ENCODE measurements around the gene AFF3.

AFF3 gene

GRCh38 chr2:100019499-100019898 is 122.9 kb downstream of the AFF3 start:
- H3K36me3 ChIP-seq (ENCODE audit: control insufficient read depth, insufficient read depth, low read length): no peaks in the 10 kb centered on the region
- H3K4me1 ChIP-seq (ENCODE audit: control insufficient read depth, insufficient read depth, low read length): peaks cover 3% of the 10 kb centered on the region
- no peak overlapping the region for H3K27ac ChIP-seq (ENCODE audit: low read depth, low read length)
- H3K27me3 ChIP-seq (ENCODE audit: control insufficient read depth, insufficient read depth, low read length): no peaks in the 10 kb centered on the region
- no peak overlapping the region for H3K9ac ChIP-seq (ENCODE audit: low read length)
- H3K4me3 ChIP-seq (ENCODE audit: low read length): no peak overlapping the region

DNA sequence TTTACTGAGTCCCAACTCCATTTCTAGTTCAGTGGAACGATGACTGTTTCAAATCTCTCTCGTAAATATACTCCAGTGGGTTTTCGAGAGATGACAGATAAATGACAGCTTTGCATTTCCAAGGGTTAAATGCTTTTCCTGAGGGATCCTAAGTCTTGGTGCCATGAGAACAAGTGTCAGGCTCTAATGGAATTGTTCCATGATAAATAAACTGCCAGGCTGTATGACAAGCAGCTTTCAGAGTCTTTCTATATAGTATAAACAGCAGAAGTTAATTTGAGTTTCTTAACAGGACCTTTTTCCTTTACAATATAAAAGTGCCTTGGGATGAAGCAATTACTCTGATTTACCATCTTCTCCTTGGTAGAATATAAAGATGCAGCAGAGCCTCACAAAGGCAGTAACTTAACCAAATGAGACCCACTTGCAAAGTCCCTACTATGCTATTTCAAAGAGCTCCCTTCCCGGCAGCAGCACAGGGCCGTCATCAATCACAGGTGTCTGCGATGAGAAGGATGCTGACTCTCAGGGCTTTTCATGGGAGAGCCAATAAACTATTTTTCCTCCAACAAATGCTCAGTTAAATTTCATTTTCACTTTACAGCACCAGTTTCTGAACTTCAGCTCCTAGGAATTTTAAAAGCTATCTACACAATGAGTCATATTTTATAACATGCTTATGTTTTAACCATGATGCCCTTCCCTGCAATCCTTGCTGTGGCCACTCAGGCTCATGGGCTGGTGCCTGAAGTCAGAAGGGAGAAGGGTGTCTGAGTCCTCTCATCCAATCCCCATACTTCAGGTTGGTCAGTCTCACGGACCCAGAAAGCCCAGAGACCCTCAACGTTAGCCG is 123.8 kb downstream of the AFF3 start:
- H3K27me3 ChIP-seq (ENCODE audit: control insufficient read depth, insufficient read depth, low read length): no peaks in the 10 kb centered on the region
- H3K27ac ChIP-seq (ENCODE audit: low read depth, low read length): no peak overlapping the region
- peaks cover 3% of the 10 kb centered on the region for H3K4me1 ChIP-seq (ENCODE audit: control insufficient read depth, insufficient read depth, low read length)
- no peak overlapping the region for H3K4me3 ChIP-seq (ENCODE audit: low read length)
- H3K9ac ChIP-seq (ENCODE audit: low read length): no peak overlapping the region
- no peaks in the 10 kb centered on the region for H3K36me3 ChIP-seq (ENCODE audit: control insufficient read depth, insufficient read depth, low read length)

DNA sequence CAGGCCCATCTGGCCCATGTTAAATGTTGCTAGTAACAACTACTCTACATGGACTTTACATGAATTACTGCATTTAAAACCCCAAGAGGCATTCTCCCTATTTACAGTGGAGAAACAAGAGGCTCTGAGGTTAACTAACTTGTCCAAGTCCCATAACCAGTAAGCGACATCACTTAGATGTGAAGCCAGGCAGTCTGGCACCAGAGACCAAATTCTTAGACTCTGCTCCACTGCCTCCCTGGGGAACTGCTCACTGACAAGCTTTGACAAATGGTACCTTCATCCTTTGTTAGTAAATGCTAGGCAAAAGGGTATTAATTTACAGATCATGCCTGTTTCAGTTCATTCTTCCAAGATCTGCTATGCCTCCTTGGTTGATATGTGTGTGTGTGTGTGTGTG is 124.8 kb downstream of the AFF3 start:
- Histone ChIP-seq H3K4me1 (ENCODE audit: control insufficient read depth, insufficient read depth, low read length) (peaks cover 3% of the 10 kb centered on the region), H3K36me3 (ENCODE audit: control insufficient read depth, insufficient read depth, low read length) (no peaks in the 10 kb centered on the region), H3K4me3 (ENCODE audit: low read length) (no peak overlapping the region), H3K9ac (ENCODE audit: low read length) (no peak overlapping the region), H3K27me3 (ENCODE audit: control insufficient read depth, insufficient read depth, low read length) (no peaks in the 10 kb centered on the region), H3K27ac (ENCODE audit: low read depth, low read length) (no peak overlapping the region)

DNA sequence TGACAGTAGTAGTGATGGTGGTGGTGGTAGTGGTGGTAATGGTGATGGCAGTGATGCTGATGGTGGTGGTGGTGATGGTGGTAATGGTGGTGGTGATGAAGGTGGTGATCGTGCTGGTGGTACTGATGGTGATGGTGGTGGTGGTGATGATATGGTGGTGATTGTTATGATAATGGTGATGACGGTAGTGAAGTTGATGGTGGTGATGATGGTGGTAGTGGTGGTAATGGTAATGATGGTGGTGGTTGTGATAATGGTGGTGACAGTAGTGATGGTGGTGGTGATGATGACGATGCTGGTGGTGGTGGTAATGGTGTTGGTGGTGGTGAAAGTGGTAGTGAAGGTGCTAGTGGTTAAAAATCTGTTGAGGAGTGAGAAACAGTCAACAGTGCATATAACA is 125.6 kb downstream of the AFF3 start:
- no peak overlapping the region for H3K27ac ChIP-seq (ENCODE audit: low read depth, low read length)
- H3K4me1 ChIP-seq (ENCODE audit: control insufficient read depth, insufficient read depth, low read length): peaks cover 5% of the 10 kb centered on the region
- H3K9ac ChIP-seq (ENCODE audit: low read length): no peak overlapping the region
- H3K27me3 ChIP-seq (ENCODE audit: control insufficient read depth, insufficient read depth, low read length): no peaks in the 10 kb centered on the region
- no peaks in the 10 kb centered on the region for H3K36me3 ChIP-seq (ENCODE audit: control insufficient read depth, insufficient read depth, low read length)
- H3K4me3 ChIP-seq (ENCODE audit: low read length): no peak overlapping the region

GRCh38 chr2:100015849-100016248 is 126.5 kb downstream of the AFF3 start:
- Histone ChIP-seq H3K4me3 (ENCODE audit: low read length) (no peak overlapping the region), H3K4me1 (ENCODE audit: control insufficient read depth, insufficient read depth, low read length) (peaks cover 8% of the 10 kb centered on the region), H3K27me3 (ENCODE audit: control insufficient read depth, insufficient read depth, low read length) (no peaks in the 10 kb centered on the region)

GRCh38 chr2:100013892-100014677 is 128.3 kb downstream of the AFF3 start:
- Histone ChIP-seq H3K4me3 (ENCODE audit: low read length) (no peak overlapping the region), H3K27me3 (ENCODE audit: control insufficient read depth, insufficient read depth, low read length) (no peaks in the 10 kb centered on the region), H3K9ac (ENCODE audit: low read length) (no peak overlapping the region), H3K4me1 (ENCODE audit: control insufficient read depth, insufficient read depth, low read length) (peaks cover 16% of the 10 kb centered on the region), H3K36me3 (ENCODE audit: control insufficient read depth, insufficient read depth, low read length) (no peaks in the 10 kb centered on the region), H3K27ac (ENCODE audit: low read depth, low read length) (no peak overlapping the region)

More at GRCh38 chr2:100015849-100016248, 126.5 kb downstream of the AFF3 start:
- Histone ChIP-seq H3K27ac (ENCODE audit: low read depth, low read length) (no peak overlapping the region), H3K36me3 (ENCODE audit: control insufficient read depth, insufficient read depth, low read length) (no peaks in the 10 kb centered on the region), H3K9ac (ENCODE audit: low read length) (no peak overlapping the region)

GRCh38 chr2:100012561-100012960 is 129.8 kb downstream of the AFF3 start:
- Histone ChIP-seq H3K27me3 (ENCODE audit: control insufficient read depth, insufficient read depth, low read length) (no peaks in the 10 kb centered on the region), H3K4me3 (ENCODE audit: low read length) (no peak overlapping the region), H3K4me1 (ENCODE audit: control insufficient read depth, insufficient read depth, low read length) (peaks cover 18% of the 10 kb centered on the region), H3K27ac (ENCODE audit: low read depth, low read length) (no peak overlapping the region), H3K36me3 (ENCODE audit: control insufficient read depth, insufficient read depth, low read length) (no peaks in the 10 kb centered on the region), H3K9ac (ENCODE audit: low read length) (no peak overlapping the region)

DNA sequence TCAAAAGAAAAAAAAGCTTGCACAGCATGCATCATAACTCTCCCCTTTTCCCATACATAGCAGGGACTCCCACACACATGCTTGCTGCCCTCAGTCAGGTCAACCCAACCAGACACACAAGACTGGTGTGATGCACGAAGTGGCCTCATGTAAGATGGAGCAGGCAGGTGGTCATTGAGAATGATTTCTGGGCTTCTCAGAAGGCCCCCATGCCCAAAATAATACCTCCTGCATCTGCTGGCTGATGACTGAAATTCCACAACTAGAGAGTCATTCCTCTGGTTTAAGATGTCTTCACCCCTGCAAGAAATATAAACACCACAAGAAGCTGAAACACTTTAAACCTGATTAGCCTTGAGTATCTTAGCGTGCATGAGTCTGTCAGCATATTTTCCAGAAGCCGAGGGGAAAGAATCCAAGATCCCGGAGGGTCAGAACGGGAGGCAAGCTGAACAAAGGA is 131.1 kb downstream of the AFF3 start:
- Histone ChIP-seq H3K4me3 (ENCODE audit: low read length) (no peak overlapping the region), H3K27ac (ENCODE audit: low read depth, low read length) (no peak overlapping the region), H3K27me3 (ENCODE audit: control insufficient read depth, insufficient read depth, low read length) (no peaks in the 10 kb centered on the region), H3K36me3 (ENCODE audit: control insufficient read depth, insufficient read depth, low read length) (no peaks in the 10 kb centered on the region), H3K9ac (ENCODE audit: low read length) (no peak overlapping the region), H3K4me1 (ENCODE audit: control insufficient read depth, insufficient read depth, low read length) (peaks cover 17% of the 10 kb centered on the region)

DNA sequence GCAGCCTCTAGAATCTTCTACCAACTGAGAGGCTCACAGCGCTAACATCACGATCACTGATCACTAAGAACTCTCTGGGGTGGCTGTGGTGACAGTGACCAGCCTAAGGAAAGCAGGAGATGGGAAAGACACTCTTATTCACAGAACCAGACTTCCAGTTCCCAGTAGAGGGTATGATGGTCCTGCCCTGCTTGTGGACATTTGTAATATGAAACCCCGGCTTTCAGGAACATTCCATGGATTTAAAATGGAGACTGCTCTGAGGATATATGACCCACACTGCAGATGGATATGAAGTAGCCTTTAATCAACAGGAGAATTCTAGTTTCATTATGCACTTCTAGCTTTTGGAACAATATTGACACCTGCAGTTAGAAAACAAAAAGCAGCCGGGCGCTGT is 131.8 kb downstream of the AFF3 start:
- no peak overlapping the region for H3K9ac ChIP-seq (ENCODE audit: low read length)
- H3K27ac ChIP-seq (ENCODE audit: low read depth, low read length): no peak overlapping the region
- H3K4me3 ChIP-seq (ENCODE audit: low read length): no peak overlapping the region
- H3K27me3 ChIP-seq (ENCODE audit: control insufficient read depth, insufficient read depth, low read length): no peaks in the 10 kb centered on the region
- no peaks in the 10 kb centered on the region for H3K36me3 ChIP-seq (ENCODE audit: control insufficient read depth, insufficient read depth, low read length)
- H3K4me1 ChIP-seq (ENCODE audit: control insufficient read depth, insufficient read depth, low read length): peaks cover 17% of the 10 kb centered on the region

DNA sequence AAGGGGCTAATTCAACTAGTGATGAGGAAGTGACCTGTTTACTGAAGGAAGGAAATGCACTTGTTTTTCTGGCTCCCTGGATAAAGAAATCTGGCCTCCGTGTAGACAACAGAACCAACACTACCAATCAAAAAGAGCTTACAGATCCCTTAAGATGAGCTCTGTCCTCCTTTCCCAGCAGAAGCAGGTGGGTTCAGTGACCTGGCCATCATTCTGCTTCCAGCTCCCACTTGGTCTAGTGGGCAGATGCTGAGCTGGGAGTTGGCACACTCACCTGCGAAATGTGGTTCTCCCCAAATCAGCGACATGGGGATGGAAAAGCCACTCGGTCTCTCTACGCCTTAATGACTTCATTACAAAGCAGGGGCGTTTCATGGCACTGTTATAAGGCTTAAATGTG is 132.6 kb downstream of the AFF3 start:
- Histone ChIP-seq H3K4me3 (ENCODE audit: low read length) (no peak overlapping the region), H3K36me3 (ENCODE audit: control insufficient read depth, insufficient read depth, low read length) (no peaks in the 10 kb centered on the region), H3K27ac (ENCODE audit: low read depth, low read length) (no peak overlapping the region), H3K4me1 (ENCODE audit: control insufficient read depth, insufficient read depth, low read length) (peaks cover 17% of the 10 kb centered on the region), H3K9ac (ENCODE audit: low read length) (no peak overlapping the region), H3K27me3 (ENCODE audit: control insufficient read depth, insufficient read depth, low read length) (no peaks in the 10 kb centered on the region)

DNA sequence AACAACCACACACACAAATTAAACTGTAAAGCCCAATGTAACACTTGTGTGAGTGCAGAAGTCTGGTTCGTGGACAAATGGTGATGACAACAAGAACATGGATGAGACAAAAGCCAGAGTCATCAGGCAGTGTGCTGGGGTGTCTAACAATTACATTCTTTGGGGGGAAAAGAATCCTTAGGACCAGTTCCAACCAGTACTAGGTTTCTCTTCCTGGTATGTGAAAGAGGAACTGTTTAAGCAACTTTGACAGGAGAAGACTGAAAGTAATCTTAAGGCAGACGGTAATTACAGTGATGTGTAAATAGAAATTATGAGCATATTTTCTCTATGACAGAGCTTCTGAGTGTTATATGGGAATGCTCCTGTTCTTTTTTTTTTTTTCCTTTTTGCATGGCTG is 133.4 kb downstream of the AFF3 start:
- H3K9ac ChIP-seq (ENCODE audit: low read length): no peak overlapping the region
- no peaks in the 10 kb centered on the region for H3K36me3 ChIP-seq (ENCODE audit: control insufficient read depth, insufficient read depth, low read length)
- no peaks in the 10 kb centered on the region for H3K27me3 ChIP-seq (ENCODE audit: control insufficient read depth, insufficient read depth, low read length)
- H3K4me3 ChIP-seq (ENCODE audit: low read length): no peak overlapping the region
- H3K27ac ChIP-seq (ENCODE audit: low read depth, low read length): peak overlapping the region; percentile 50
- peaks cover 17% of the 10 kb centered on the region for H3K4me1 ChIP-seq (ENCODE audit: control insufficient read depth, insufficient read depth, low read length)

GRCh38 chr2:100006516-100006915 is 135.9 kb downstream of the AFF3 start:
- H3K36me3 ChIP-seq (ENCODE audit: control insufficient read depth, insufficient read depth, low read length): no peaks in the 10 kb centered on the region

More at GRCh38 chr2:100006516-100006915, 135.9 kb downstream of the AFF3 start:
- H3K27me3 ChIP-seq (ENCODE audit: control insufficient read depth, insufficient read depth, low read length): no peaks in the 10 kb centered on the region
- no peak overlapping the region for H3K9ac ChIP-seq (ENCODE audit: low read length)
- H3K27ac ChIP-seq (ENCODE audit: low read depth, low read length): no peak overlapping the region
- H3K4me3 ChIP-seq (ENCODE audit: low read length): no peak overlapping the region
- peaks cover 13% of the 10 kb centered on the region for H3K4me1 ChIP-seq (ENCODE audit: control insufficient read depth, insufficient read depth, low read length)
